GM19395 (cell line): Measurements from ENCODE around the gene PALB2.
"Not testable (repeated sequence)": the region's sequence is repeated elsewhere in the genome, so short reads cannot be mapped to it uniquely, and the experiment has no call there.

Source experiments
- ATAC-seq: cut with Tn5 transposase; IDR thresholded peaks from one replicate; pipeline ENCODE4 v1.9.1; 2021; ENCODE audit warnings: mild to moderate bottlenecking, moderate library complexity; ENCODE audit not compliant: unreplicated experiment

Gene PALB2

GRCh38 chr16:23650674-23651416 is 9.7 kb upstream of the PALB2 start:
- ATAC-seq, result no peak

GRCh38 chr16:23642246-23642774 is 1.2 kb upstream of the PALB2 start:
- ATAC-seq, result no peak

DNA sequence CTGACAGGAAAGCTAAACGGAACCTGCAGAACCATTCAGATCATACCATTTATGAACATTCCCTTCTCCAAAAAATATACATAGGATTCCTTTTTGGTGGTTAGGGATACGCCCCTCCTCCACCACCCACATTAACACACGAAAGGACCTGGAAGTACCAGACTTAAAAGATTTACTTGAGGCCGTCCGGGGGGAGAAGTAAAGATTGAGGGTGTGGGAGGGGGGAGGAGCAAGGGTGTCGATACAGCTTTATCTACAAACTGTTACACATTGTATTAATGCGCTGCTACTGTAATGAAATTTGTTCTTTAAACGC is 537 bp downstream of the PALB2 start:
- ATAC-seq, result no peak

- no peak for ATAC-seq
Observed at GRCh38 chr16:23635958-23636357, 5.2 kb downstream of the PALB2 start.

DNA sequence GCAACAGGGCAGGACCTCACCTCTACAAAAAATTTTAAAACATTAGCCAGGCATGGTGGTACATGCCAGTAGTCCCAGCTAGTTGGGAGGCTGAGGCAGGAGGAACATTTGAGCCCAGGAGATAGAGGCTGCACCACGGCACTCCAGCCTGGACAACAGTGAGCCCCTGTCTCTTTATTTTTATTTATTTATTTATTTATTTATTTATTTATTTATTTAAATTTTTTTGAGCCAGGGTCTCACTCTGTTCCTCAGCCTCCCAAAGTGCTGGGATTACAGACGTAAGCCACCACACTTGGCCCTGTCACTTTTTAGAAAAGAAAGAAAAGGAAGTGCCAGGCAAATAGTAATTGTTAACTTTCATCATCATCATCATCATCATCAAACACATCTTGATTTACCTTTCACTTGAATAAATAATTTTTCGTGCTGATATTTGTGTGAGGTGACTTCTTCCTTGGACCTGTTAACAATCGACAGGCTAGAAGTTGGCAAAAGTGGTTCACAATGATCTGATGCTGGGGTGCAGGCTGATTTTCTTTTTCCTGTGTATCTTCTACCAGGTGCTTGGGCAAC is 6.6 kb downstream of the PALB2 start:
- ATAC-seq, result no peak

- ATAC-seq, result not testable (repeated sequence)
Observed at GRCh38 chr16:23631874-23632273, 9.2 kb downstream of the PALB2 start.

DNA sequence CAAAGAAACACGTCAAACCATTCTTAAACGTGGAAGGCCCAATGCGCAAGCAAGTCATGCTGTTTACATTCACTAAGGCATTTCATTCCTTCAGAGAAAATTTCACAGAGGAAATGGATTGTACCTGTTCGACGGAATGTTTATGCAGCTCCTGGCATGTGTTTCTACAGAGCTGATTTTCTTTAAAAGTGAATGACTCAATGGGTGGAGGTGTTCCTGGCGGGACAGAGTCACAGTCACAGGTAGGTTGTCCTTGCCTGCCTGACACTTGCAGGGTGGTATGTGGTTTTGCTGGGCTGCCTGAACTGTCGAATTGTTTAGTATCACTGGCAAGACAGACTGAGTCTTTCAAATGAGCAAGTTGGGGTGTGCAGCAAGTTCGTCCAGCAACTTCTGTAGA is 11.6 kb downstream of the PALB2 start:
- no peak for ATAC-seq

GRCh38 chr16:23624092-23624491 is 17.0 kb downstream of the PALB2 start:
- no peak for ATAC-seq

DNA sequence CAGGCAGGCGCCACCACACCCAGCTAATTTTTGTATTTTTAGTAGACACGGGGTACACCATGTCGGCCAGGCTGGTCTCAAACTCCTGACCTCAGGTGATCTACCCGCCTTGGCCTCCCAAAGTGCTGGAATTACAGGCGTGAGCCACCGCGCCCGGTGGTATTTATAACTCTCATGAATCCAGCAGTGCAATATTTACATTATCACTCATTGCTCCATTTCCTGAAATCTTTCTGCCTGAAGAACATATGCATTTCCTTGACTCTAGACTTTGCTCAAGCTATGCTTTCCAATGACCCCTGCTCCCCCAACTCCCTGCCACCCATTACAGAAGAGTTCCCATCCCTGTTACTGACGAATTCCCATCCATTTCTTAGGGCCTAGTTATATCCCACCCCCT is 25.3 kb downstream of the PALB2 start:
- no peak for ATAC-seq

DNA sequence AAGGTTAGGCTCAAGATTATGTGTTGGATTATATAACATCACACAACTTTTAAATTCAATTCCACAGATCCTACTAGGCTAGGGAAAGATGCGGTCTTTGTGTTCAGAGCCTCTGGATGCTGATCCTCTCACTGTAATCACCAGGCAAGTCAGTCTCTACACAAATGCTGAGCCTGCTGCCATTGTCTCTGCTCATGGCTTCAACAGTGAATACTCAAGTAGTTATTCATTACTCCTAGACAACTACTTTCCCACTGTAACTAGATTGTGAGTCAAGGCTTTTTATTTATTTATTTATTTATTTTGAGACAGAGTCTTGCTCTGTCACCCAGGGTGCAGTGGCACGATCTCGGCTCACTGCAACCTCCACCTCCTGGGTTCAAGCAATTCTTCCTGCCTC is 29.2 kb downstream of the PALB2 start:
- ATAC-seq, result no peak

- not testable (repeated sequence) for ATAC-seq
Observed at GRCh38 chr16:23610905-23611304, 30.2 kb downstream of the PALB2 start.

- ATAC-seq, result no peak
Observed at GRCh38 chr16:23609929-23610328, 31.2 kb downstream of the PALB2 start.

- ATAC-seq, result no peak
Observed at GRCh38 chr16:23608194-23608593, 32.9 kb downstream of the PALB2 start.

DNA sequence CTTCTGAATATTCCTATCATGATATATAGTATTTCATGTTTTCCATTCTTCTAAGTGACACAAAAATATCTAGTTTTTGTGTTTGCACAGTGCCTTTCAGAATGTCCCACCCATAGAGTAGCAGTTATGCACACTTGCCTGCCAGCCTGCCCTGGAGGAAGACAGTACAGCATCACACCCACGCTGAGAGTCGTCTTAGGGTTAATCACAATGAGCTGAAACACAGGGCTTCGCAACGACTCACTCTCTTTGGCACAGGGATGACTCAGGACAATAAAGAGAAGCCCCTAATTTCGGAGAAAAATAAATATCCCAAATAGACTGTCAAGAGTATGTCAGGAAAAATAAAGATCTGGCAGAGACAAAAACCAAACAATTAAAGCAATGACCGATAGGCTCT is 33.4 kb downstream of the PALB2 start:
- no peak for ATAC-seq

GRCh38 chr16:23597003-23597756 is 43.9 kb downstream of the PALB2 start:
- no peak for ATAC-seq

- peak; percentile 89 for ATAC-seq
Observed at GRCh38 chr16:23595951-23596720, 45.0 kb downstream of the PALB2 start, which contains the start of gene NDUFAB1. NDUFAB1 (minus strand) TSS chr16:23596316; CDS start chr16:23596290, 26 bp downstream.

DNA sequence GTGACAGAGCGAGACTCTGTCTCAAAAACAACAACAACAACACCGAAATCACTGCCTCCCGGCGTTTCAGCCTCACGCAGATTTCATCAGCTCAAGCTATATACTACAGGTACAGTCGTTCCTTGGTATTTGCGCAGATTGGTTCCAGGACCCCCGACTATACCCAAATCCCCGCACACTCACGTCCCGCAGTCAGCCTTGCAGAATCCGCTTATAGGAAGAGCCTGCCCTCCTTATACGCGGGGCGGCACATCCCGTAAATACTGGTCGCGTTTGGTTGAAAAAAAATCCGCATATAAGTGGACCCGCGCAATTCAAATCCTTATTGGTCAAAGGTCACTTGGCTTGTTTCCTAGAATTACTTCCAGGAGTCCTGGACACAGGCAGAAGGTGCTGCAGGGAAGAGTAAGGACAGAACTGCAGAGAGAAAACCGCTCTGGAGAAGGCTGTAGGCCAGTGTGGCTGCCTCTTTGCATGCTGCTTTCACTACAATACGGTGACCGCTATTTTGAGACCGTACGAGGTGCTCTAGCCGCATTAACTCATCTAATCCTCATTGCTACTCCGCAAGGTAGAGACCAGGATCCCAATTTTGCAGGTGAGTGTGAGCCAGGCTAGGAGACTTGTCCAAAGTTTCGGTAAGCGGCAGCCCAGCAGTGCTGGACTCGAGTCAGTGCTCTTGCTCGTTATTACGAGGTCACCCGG is 45.7 kb downstream of the PALB2 start:
- ATAC-seq, result peak; percentile 3

DNA sequence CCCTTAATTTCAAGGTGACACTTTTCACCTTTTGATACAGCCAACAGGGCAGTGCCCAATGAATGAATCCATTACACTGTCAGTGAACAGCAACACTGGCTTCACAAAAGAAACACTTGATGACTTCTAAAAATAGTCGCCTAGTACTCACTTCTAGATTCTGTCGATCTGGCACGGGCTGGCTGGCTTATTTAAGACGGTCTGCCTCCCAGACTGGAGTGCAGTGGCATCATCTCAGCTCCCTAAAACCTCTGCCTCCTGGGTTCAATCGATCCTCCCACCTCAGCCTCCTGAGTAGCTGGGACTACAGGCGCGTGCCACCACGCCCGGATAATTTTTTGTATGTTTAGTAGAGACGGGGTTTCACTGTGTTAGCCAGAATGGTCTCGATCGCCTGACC is 46.9 kb downstream of the PALB2 start:
- ATAC-seq, result no peak

- no peak for ATAC-seq
Observed at GRCh38 chr16:23590181-23590580, 50.9 kb downstream of the PALB2 start.

DNA sequence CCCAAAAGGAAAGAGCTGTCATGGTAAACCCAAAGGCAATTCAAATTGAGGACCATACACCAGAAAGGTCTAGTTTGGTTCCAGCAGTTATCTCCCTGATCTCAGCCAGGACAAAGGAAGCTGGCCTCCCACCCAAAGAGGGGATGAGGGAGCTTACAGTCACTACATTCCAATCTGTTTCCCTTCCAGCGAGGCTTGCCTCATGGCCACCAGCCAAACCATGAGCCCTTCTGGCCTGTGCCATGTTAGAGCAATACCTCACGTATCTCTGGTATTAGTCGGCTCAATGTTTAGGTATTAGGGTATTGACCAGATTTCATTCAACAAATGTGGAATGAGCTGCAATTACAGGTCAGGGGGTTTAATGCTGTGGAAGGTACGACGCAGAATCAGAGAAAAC is 53.4 kb downstream of the PALB2 start:
- no peak for ATAC-seq
